HG03469 (cell line): ENCODE measurements around the gene TMEM185B.

Experiments
- ATAC-seq: cut with Tn5 transposase; IDR thresholded peaks from one replicate; pipeline ENCODE4 v1.9.1; 2021; ENCODE audit warnings: mild to moderate bottlenecking, moderate library complexity, moderate number of reproducible peaks; ENCODE audit not compliant: unreplicated experiment

Gene TMEM185B

DNA sequence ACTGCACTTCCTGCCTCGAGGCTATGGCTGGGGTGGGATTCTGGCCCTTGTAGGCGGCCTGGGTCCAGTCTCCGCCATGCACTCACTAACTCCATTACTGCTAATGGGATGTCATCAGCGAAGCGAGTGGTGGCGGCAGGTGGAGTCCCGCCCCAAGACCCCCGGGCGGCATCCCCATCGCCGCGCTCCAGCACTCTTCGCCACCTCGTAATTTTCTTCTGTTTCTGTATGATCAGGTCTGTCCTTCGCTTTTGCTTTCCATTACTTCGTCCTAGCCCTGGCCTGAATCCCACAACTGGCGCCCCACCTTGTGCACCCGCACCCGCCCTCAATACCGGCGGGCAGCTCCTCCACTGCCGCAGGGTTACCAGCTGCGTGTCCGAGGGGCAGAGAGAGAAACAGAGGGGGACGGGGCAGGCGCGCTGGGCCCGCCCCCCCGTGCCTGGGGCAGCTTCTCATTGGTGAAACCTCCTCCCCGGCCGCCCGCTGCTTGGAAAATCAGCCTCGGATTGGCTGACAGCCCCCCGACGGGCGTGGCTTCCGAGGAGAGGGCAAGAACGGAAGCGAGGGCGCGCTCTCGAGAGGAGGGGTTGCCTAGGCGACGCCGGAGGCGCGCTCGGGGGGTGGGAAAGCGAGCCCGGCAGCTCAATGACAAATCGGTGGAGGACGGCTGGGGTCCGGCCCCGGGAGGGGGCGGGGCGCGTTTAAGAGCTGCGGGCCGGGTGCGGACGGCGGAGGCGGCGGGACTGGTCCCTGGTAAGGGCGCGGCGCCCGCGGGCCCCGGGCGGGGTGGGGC lies 29.2 kb upstream of the TMEM185B start, which contains the start of gene RALB:
Gene RALB, plus strand, starts transcription at position 628 of the 796 bp plus-strand sequence. CDS start 25,813 bp downstream, outside the sequence.
- ATAC-seq, result peak; percentile 84

DNA sequence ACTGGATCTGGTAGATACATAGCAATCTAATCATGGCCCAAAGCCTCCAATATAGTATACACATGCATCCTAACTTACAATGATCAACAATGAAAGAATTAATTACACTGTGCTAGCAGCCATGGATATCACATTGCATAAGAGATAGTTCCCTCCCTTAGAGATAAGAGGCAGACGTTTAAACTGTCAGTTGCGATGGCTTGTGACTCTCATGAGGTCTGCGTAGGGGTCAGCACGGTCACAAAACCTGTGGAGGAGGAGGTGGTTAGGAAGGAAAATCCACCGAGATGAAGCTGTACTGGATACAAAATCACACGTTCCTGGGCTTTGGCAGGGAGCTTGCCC lies 28.7 kb upstream of the TMEM185B start:
- ATAC-seq, result no peak

DNA sequence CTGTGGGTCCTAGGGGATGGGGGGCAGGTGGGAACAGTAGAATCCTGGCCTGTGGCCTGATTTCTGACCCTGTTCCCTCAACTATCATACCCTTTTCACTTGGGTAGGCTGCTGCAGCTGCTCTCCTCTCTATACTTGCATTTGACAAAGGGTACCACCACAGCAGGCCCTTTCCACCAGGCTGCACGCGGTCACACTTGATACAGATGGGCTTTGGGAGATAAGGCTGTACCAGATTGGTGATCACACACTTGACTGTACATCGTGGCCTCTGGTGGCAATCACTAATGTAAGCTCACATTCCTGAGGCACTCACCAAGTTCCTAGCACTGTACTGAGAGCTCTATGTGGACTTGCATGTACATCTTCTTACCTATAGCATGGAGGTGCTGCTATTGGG lies 27.9 kb upstream of the TMEM185B start:
- ATAC-seq, result no peak

DNA sequence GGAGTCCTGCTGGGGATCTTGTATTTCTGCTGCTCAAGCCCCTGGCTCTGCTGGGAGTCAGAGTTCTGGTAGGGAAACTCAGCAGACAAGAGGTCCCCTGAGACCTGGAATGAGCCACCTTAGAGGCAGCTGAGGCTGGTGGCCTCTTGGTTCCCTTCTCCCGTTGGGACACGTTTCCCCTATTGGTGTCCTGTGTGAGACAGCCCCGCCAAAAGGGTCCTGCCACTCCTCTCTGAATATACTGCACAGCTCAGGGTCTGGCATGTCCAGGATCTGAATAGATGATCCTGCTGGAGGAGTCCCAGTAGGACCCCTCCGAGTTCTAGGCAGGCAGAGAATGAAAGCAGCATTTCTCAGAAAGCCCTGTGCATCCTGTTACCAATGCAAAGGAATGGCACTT lies 27.4 kb upstream of the TMEM185B start:
- ATAC-seq, result no peak

DNA sequence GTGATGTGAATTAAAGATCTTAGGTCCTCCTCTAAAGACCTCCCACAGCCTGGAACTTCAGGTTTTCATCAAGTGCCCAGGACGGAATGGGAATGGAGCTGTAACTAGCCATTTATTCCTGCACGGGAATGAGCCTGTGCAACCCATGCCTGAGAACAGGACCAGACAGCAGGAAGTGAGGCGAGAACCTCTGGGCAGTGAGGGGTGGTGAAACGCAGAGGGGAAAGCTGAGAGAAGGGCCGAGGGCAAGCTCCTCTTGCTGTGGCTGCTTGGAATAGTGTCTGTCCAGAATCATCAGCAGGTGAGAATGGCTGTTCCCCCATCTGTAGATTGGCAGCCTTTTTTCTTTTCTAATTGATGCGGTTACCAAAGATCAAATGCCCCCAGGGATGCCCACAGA lies 24.7 kb upstream of the TMEM185B start:
- no peak for ATAC-seq

DNA sequence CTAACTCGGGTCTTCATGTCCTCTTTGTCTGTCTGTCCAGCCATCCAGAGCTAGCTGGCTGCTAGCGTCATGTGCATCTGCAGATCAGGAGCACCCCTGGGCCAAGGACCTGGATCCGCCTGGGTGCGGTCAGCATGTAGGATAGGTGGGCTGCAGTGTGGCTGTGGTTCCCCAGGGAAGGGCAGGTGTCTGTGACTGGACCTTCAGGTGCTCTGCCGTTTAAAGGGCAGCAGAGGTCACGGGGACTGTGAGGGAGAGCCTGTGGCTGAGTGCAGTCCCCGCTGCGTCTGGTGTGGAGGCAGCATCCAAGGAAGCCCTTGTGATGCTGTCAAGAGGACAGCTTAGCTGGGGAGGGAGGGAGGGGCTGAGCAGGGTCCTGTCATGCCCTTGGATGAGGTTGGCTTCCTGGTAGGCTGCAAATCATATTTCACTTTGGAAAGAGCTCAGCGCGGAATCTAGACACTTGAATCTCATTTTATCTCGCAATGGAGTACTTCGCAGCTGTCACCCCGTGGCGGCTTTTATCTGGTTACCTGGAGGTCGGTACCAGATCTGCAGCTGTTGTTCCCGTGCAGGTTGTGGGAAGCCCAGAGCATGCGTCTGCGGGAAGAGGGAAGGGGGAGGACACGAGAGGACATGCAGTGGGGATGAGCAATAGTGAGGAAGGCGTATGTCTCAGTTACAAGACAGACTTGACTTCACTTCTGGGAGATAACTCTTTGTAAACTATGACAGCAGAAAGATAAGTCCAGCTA lies 23.5 kb upstream of the TMEM185B start:
- ATAC-seq, result no peak

DNA sequence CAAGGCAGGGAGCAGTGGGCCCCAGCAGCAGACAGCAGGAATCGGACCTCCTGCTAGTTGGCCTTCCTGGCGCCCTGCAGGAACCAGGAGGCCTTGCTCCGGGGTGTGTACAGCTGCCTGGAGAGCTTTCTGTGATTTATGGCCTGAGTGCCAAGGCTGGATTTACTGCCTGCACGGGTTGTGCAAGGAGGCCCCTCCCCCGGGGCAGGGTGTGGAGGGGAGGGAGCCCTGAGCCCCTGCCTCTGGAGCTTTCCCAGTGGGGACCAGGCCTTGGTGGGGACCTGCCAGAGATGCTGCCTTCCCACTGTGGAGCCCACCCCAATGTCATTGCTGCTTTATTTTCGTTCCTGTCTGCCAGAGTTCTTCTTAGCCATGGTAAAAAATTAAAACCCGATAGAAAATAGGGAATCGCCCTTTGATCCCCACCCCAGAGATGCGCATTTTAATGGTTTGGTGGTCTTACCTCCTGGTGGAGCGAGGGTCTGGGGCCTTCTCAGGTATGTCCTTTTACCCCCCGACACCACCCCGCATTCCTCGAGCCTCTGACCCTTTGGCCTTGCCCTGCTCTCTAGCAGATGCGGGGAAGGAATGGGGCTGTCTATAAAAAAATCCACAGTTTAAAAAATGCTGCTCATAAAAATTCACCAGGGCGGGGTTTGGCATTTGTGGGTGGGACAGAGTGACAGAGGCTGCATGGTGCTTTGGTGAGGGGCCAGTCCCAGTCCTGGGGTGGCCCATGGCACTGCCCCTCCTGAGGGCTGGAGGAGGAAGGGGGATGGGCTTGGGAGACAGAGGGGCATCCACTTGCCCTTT lies 22.5 kb upstream of the TMEM185B start:
- ATAC-seq, result no peak

DNA sequence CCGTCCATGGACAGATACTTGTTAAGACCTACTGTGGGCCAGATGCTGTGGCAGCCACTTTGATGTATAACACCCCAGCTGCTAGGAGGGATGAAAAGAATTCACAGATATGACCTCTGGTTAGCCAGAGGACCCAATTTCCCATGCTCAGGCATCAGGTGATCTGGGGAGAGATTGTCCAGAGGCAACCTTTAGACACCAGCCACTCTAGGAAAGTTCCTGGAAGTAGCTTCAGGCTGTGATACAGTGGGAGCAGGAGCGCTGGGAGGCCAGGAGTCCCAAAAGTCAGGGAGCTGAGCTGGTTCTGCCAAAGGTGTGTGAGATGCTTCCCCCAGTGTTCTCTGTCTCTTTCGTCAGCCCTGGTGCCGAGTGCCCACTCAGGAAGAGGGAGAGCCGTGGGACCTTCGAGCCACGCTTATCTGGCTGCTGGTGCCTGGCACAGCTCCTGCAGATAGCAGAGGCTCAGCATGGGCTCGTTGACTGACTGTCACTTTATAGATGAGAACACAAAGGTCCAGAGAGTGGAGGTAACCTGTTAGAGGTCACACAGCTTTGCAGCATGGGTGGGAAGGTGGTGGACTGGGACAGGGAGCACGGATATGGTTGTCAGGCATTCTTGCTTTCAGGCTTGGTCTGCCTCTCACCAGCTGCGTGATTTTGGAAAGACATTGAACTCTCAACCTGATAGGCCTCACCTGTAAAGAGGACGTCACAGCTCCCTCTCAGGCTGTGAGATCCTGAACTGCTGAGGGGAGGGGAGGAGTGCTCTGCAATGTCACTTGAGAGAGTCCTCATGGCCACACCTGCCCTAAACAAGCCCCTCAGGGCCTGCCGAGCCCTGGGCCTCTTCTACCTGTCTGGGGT lies 21.7 kb upstream of the TMEM185B start:
- no peak for ATAC-seq

DNA sequence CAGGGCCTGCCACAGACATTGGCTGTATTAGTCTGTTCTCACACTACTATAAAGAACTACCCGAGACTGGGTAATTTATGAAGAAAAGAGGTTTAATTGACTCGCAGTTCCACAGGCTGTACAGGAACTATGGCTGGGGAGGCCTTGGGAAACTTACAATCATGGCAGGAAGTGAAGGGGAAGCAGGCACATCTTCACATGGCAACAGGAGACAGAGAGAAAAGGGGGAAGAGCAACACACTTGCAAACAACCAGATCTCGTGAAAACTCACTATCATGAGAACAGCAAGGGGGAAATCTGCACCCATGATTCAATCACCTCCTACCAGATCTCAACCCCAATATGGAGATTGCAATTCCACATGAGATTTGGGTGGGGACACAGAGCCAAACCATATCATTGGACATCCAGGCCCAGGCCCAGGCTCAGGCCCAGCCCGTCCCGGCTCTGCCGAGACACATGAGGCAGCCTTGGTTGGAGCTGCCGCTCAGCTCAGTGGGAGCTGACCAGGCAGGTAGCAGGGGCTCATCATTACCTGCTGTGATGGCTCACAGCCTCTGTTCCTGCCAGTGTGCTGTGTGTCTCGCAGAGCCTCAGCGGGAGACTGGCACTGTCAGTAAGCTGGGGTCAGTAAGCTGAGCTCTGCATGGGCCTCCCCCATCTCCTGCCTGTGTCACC lies 20.8 kb upstream of the TMEM185B start:
- ATAC-seq, result no peak

DNA sequence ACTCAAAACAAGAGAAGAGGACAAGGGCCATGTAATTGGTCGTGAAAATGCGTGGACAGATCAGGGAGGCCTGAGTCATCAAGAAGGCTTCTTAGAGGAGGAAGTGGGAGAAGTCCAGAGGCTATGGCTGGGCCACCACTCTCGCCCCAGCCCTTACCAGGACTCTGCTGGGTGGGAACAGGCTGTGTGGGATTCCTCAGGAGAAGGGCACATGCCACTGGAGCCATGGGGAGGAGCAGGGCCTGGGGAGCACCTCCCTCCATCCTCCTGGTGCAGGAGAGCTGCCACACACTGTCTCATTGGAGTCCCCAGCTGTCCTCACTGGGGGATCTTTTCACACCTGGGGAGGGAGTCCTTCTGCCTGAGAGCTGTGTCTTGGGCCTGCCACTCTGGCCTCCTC lies 20.0 kb upstream of the TMEM185B start:
- no peak for ATAC-seq

DNA sequence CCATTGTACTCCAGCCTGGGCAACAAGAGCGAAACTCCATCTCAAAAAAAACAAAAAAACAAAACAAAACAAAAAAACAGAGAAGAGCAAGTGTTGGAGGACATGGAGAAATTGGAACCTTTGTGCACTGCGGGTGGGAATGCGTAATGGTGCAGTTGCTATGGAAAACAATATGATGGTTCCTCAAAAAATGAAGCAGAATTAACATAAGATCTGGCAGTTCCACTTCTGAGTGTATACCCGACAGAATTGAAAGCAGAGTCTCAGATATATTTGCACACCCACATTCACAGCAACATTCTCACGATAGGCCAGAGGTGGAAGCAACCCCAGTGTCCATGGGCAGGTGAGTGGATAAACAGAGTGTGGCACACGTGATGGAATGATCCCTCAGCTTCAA lies 18.5 kb upstream of the TMEM185B start:
- ATAC-seq, result no peak

DNA sequence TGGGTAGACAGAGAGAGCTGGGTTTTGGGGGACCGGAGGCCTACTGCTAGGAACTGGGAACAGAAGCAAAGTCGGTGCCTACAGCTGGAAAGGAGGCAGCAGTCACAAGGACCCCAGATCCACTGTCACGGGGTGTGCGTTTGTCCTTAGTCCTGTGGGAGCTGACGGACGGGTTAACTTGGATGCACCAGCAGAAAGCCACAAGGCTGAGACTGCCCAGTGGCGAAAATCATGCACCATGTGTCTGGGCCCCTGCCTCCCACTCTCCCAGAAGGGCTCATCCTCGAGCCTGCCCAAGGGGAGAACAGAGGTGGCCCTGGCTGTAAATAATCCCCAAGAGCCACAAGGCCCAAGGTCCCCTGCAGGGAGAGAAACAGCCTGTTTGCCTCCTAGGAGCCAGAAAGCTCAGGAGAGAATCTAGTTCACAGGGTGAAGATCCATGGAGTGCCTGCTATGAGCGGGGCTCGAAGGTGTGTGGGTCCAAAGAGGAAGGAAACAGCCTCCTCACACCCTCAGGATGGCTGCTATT lies 17.8 kb upstream of the TMEM185B start:
- ATAC-seq, result no peak

DNA sequence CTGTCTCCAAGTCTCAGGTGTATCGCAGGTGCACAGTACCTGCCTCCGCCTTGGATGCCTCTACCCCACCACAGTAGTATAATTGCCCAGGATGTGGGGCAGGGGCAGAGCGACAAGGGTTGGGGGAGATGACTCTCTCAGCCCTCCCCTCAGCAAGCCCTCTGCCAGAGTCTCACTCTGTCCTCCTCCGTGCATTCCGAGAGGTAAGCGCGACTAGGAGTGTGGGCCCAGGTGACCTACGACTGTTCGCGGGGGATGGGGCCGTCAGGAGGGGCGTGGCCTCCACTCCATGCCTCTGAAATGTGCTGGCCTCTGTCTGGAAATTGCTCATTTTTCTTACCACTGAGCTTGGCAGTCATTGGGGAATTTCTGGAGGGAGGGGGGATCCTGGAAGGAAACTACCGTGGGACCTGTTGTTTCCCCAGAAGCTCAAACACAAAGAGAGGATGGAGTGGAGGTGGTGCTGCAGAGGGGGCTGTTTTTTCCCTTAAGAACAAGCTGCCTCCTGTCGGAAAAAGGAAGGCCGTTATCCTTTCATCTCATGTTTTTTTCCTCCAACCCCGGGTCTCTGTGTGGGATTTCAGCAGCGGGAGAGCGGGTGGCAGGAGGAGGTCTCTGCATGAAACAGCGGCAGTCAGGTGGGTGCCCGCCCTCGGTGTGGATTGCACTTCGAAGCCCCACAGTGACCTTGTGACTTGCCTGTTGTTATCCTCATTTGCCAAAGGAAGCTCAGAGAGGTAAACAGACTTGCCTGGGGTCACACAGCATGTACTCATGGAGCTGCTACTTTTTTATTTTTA lies 16.5 kb upstream of the TMEM185B start:
- no peak for ATAC-seq

DNA sequence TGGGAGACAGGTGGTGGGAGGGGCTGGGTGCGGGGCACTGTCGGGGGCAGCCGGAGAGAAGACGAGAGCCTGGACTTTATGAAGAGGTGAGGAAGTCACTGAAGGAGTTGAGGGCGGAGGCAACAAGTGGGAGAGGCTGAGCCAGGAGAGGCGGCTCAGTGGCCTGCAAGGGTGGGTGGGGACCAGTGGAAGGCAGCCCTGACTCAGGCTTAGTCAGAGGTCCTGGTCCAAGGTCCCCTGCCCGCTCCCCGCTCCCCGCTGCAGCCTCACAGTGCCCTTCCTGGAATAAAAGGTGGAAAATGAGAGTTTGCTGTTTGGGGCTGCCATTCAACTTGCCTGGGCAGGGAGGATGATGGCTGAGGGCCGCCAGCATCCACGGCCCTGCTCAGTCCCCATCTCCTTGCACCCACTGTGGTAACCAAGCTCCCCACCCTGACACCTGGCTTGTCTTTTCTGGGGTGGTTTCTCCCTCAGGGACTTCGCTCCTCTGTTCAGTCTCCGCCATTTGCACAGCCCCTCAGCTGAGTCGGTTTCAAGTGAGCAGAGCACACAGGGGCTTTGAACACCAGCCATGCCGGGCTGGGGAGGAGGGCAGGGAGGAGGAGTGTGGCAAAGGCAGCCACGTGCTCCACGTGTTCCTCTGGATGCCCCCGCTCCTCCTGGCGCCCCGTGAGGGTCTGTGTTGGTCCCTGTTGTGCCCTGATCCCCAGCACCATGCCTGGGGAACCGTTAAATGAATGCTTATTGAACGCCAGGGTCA lies 15.7 kb upstream of the TMEM185B start:
- ATAC-seq, result no peak

DNA sequence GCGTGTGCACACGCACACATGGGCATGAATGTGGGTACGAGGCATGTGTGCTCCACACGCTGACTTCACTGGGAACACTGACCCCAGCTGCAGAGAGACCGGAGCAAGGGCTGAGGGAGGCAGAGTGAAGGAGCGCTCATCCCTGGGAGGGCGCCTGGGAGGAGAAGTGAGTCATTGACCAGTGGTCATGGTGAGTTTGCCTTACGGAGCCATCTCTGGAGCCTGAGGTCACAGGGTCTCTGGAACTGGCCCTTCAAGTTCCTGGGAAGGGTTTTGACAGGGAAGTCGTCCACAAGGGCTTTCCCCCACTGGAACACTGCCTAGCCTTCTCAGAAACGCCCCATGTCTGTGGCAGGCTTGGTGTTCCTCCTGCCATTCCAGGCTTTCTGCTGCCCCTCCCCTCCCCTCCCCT lies 14.3 kb upstream of the TMEM185B start:
- ATAC-seq, result no peak

DNA sequence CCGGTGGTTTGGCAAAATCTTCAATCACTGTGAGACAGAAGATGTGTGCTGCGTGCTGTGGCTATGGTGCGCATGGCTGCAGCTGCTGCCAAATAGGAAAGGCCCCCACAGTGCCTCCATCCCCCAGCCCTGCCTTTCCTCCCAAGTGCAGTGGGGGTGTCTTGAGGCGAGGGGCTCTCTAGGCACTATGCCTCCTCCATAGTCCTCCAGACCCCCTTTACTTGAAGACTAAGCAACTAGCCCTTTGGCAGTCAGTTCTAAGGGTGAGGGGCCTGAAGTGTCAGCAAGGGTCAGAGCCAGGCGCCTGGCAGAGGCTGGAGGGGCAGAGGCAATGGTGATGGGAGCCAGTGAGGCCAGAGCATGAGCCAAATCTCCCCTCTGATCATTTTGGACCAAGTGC lies 13.6 kb upstream of the TMEM185B start:
- no peak for ATAC-seq

DNA sequence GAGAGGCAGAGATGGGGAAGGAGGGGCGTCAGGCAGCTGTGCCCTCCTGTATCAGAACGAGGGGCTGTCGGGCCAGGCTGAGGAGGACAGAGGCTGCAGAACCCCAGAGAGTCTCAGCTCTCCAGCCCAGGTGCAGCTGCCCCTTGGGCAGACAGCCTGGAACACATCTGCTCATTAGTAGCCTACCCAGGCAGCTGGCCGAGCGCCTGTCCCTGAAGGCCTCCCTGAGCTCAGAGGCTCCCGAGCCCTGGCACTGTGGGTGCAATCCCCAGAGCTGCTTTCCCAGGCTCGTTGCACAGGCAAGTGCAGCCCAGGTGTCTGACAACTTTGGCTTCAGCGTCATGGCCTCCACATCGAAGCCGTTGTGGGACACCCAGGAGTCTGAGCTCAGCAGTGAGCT lies 13.1 kb upstream of the TMEM185B start:
- no peak for ATAC-seq

DNA sequence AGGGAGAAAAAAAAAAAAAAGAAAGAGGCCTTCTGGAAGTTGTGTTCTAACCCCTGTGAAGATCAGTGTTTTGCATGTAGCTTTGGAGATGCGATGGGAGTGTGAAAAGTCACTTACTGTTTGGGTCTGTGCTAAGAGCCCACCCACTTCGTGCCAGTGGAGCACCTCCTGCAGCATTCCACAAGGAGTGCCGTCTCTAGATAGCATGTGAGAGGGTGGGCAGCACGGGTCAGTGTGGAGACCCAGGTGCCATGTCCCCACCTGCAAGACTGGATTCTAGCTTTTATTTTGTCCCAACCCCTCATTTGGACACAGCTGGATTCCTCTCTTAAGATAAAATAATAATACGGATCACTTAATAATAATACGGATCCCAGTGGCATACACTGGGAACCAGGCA lies 12.5 kb upstream of the TMEM185B start:
- no peak for ATAC-seq
